HepG2 (cell line): Measurements from ENCODE around the gene HMGN4. TPM values are rescaled to one million over a fixed set of nuclear protein-coding genes. Genes with fewer than 3 reads are reported as not detected.
A peak's percentile ranks its signal among the peaks of the same experiment; 100 is the strongest.

Experiments used
- ATF1 ChIP-seq: IDR thresholded peaks from 2 replicates; pipeline ENCODE4 v1.6.1; 2016; ENCODE audit warnings: mild to moderate bottlenecking, control low read depth
- FOXC1 ChIP-seq: sonication (generic); formaldehyde crosslinking; IDR thresholded peaks from 2 replicates; pipeline ENCODE4 v1.8.0; 2022; ENCODE audit warnings: mild to moderate bottlenecking, missing genetic modification reagents, borderline replicate concordance
- GLI4 ChIP-seq: sonication (generic); formaldehyde crosslinking; IDR thresholded peaks from 2 replicates; pipeline ENCODE4 v1.5.1; 2020; ENCODE audit warnings: missing genetic modification reagents, mild to moderate bottlenecking, moderate library complexity, borderline replicate concordance
- MIXL1 ChIP-seq: IDR thresholded peaks from 2 replicates; pipeline ENCODE4 v1.6.1; 2016
- MXI1 ChIP-seq: IDR thresholded peaks from 3 replicates; pipeline ENCODE4 v1.6.1; 2012; ENCODE audit warnings: low read depth, low read length, inconsistent platforms, borderline replicate concordance
- SRSF4 ChIP-seq: fragments of 200-400 bp; formaldehyde crosslinking; IDR thresholded peaks from one replicate; pipeline ENCODE4 v1.6.1; 2018; ENCODE audit warnings: mild to moderate bottlenecking, low read depth, low read length, moderate library complexity; ENCODE audit not compliant: poor library complexity, severe bottlenecking
- SRY ChIP-seq: sonication (generic); formaldehyde crosslinking; IDR thresholded peaks from 2 replicates; pipeline ENCODE4 v1.8.0; 2022; ENCODE audit warnings: mild to moderate bottlenecking, missing genetic modification reagents
- ZBTB21 ChIP-seq: sonication (generic); formaldehyde crosslinking; IDR thresholded peaks from 2 replicates; pipeline ENCODE4 v1.4.0; 2020; ENCODE audit warnings: missing genetic modification reagents
- ZNF496 ChIP-seq: sonication (generic); formaldehyde crosslinking; IDR thresholded peaks from 2 replicates; pipeline ENCODE4 v1.8.1; 2023; ENCODE audit warnings: mild to moderate bottlenecking, moderate library complexity, missing genetic modification reagents; ENCODE audit not compliant: insufficient replicate concordance
- ZNF543 ChIP-seq: sonication (generic); formaldehyde crosslinking; IDR thresholded peaks from 2 replicates; pipeline ENCODE4 v1.4.0; 2020; ENCODE audit warnings: mild to moderate bottlenecking, missing genetic modification reagents
- ZNF615 ChIP-seq: sonication (generic); formaldehyde crosslinking; IDR thresholded peaks from 2 replicates; pipeline ENCODE4 v1.5.0; 2020; ENCODE audit warnings: mild to moderate bottlenecking, missing genetic modification reagents, borderline replicate concordance
- ZSCAN9 ChIP-seq: IDR thresholded peaks from 2 replicates; pipeline ENCODE4 v1.6.1; 2016; ENCODE audit warnings: borderline replicate concordance
- polyA plus RNA-seq, 8 experiments: library from polyadenylated mRNA; depleted of rRNA in 3 of 8; stranded (reverse) in 7 of 8; unstranded in 1 of 8; fragments of >200 nt; fragmentation: Illumina TruSeq in 4 of 8; extraction: Trizol in 4 of 8; gene quantifications; 2 replicates each; pipeline versions ENCODE4 v1.2.1 to v1.2.3, GENCODE V29; 2011 to 2016; ENCODE audit warnings: low read depth in 4 of 8, missing spikeins in 1 of 8, mixed read lengths in 1 of 8; ENCODE audit not compliant: insufficient read depth in 1 of 8
- total RNA-seq, 5 experiments: library from RNA; depleted of rRNA; stranded (reverse); fragments of >200 nt; fragmentation: Illumina TruSeq; extraction: Trizol; gene quantifications; 2 replicates each; pipeline ENCODE4 v1.2.3, GENCODE V29; 2016; ENCODE audit warnings: low read depth in 1 of 5
- TF ChIP-seq, protein P1 (sequence below): sonication (generic); formaldehyde crosslinking; IDR thresholded peaks from 2 replicates; pipeline ENCODE4 v1.9.0; 2021; ENCODE audit warnings: missing genetic modification reagents, borderline replicate concordance
- TF ChIP-seq, protein P2 (sequence below): fragments of 450-650 bp; IDR thresholded peaks from 2 replicates; pipeline ENCODE4 v1.6.1; 2016
- TF ChIP-seq, protein P3 (sequence below): sonication (generic); formaldehyde crosslinking; IDR thresholded peaks from 2 replicates; pipeline ENCODE4 v1.4.0; 2020; ENCODE audit warnings: missing genetic modification reagents, borderline replicate concordance
- TF ChIP-seq, protein P4 (sequence below): IDR thresholded peaks from 2 replicates; pipeline ENCODE4 v1.6.1; 2016; ENCODE audit warnings: mild to moderate bottlenecking, missing biosample characterization, missing genetic modification reagents
- TF ChIP-seq, protein P5 (sequence below): sonication (generic); formaldehyde crosslinking; IDR thresholded peaks from 2 replicates; pipeline ENCODE4 v1.4.0; 2020; ENCODE audit warnings: mild to moderate bottlenecking, missing genetic modification reagents

HMGN4 gene
- total and polyA plus RNA-seq, 2 of the 13 experiments (the other 11 are each of a cell fraction or from before 2014, with no cell fraction given) = 39.9 to 52.1 TPM

DNA sequence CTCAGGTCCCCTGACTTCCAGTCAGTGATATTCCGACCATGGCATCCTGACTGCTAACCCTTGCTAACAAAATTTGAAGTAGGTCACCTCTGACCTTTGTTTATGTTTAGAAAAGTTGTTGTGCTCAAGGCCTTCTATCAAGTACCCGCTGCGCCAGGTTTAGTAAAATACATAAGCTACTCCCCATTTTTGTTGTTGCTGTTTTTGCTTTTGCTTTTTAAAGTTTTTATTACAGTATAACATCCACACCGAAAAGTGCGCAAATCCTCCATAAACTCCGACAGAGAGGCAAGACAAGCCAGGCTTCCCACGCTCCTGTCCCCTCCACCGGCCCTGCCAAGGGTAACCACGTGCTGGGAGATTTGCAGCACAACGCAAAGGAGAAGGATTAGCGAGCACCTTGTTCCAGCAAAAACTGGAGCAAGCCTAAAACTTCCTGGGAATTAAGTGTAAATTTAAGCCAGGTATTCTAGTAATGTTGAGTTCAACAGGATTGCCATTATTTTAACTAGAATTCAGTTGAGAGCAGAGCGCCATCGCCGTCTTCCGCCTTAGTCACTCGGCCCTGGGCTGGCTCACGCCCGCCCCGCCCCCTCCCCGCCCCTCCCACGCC, 17.8 kb upstream of the HMGN4 start (continued):
- no peak; the same call in 1 of the 2 replicates for TF ChIP-seq ZBTB21 (CRISPR knock-in tag)
- peak; percentile 89 for TF ChIP-seq ZSCAN9 (CRISPR knock-in tag)
- peak; percentile 76; the same call in 1 of the 2 replicates for TF ChIP-seq FOXC1
- TF ChIP-seq MXI1 = peak; percentile 66; the same call in 1 of the 3 replicates
- no peak for TF ChIP-seq ZNF496
- TF ChIP-seq MIXL1 (CRISPR knock-in tag) = no peak
- TF ChIP-seq GLI4 (CRISPR knock-in tag) = peak; percentile 20; the same call in 1 of the 2 replicates
- TF ChIP-seq, protein P1, sequence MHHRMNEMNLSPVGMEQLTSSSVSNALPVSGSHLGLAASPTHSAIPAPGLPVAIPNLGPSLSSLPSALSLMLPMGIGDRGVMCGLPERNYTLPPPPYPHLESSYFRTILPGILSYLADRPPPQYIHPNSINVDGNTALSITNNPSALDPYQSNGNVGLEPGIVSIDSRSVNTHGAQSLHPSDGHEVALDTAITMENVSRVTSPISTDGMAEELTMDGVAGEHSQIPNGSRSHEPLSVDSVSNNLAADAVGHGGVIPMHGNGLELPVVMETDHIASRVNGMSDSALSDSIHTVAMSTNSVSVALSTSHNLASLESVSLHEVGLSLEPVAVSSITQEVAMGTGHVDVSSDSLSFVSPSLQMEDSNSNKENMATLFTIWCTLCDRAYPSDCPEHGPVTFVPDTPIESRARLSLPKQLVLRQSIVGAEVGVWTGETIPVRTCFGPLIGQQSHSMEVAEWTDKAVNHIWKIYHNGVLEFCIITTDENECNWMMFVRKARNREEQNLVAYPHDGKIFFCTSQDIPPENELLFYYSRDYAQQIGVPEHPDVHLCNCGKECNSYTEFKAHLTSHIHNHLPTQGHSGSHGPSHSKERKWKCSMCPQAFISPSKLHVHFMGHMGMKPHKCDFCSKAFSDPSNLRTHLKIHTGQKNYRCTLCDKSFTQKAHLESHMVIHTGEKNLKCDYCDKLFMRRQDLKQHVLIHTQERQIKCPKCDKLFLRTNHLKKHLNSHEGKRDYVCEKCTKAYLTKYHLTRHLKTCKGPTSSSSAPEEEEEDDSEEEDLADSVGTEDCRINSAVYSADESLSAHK (CRISPR knock-in tag) = no peak
- TF ChIP-seq ZNF543 (CRISPR knock-in tag) = no peak
- no peak for TF ChIP-seq SRSF4
- TF ChIP-seq ZNF615 (CRISPR knock-in tag) = no peak
- TF ChIP-seq, protein P2, sequence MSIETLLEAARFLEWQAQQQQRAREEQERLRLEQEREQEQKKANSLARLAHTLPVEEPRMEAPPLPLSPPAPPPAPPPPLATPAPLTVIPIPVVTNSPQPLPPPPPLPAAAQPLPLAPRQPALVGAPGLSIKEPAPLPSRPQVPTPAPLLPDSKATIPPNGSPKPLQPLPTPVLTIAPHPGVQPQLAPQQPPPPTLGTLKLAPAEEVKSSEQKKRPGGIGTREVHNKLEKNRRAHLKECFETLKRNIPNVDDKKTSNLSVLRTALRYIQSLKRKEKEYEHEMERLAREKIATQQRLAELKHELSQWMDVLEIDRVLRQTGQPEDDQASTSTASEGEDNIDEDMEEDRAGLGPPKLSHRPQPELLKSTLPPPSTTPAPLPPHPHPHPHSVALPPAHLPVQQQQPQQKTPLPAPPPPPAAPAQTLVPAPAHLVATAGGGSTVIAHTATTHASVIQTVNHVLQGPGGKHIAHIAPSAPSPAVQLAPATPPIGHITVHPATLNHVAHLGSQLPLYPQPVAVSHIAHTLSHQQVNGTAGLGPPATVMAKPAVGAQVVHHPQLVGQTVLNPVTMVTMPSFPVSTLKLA = peak; percentile 53; the same call in 1 of the 2 replicates
- TF ChIP-seq, protein P3, sequence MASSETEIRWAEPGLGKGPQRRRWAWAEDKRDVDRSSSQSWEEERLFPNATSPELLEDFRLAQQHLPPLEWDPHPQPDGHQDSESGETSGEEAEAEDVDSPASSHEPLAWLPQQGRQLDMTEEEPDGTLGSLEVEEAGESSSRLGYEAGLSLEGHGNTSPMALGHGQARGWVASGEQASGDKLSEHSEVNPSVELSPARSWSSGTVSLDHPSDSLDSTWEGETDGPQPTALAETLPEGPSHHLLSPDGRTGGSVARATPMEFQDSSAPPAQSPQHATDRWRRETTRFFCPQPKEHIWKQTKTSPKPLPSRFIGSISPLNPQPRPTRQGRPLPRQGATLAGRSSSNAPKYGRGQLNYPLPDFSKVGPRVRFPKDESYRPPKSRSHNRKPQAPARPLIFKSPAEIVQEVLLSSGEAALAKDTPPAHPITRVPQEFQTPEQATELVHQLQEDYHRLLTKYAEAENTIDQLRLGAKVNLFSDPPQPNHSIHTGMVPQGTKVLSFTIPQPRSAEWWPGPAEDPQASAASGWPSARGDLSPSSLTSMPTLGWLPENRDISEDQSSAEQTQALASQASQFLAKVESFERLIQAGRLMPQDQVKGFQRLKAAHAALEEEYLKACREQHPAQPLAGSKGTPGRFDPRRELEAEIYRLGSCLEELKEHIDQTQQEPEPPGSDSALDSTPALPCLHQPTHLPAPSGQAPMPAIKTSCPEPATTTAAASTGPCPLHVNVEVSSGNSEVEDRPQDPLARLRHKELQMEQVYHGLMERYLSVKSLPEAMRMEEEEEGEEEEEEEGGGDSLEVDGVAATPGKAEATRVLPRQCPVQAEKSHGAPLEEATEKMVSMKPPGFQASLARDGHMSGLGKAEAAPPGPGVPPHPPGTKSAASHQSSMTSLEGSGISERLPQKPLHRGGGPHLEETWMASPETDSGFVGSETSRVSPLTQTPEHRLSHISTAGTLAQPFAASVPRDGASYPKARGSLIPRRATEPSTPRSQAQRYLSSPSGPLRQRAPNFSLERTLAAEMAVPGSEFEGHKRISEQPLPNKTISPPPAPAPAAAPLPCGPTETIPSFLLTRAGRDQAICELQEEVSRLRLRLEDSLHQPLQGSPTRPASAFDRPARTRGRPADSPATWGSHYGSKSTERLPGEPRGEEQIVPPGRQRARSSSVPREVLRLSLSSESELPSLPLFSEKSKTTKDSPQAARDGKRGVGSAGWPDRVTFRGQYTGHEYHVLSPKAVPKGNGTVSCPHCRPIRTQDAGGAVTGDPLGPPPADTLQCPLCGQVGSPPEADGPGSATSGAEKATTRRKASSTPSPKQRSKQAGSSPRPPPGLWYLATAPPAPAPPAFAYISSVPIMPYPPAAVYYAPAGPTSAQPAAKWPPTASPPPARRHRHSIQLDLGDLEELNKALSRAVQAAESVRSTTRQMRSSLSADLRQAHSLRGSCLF (CRISPR knock-in tag) = no peak
- TF ChIP-seq, protein P4, sequence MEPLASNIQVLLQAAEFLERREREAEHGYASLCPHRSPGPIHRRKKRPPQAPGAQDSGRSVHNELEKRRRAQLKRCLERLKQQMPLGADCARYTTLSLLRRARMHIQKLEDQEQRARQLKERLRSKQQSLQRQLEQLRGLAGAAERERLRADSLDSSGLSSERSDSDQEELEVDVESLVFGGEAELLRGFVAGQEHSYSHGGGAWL (CRISPR knock-in tag) = peak; percentile 91
- no peak for TF ChIP-seq ATF1
- TF ChIP-seq SRY (CRISPR knock-in tag) = 0 out of 2 replicates have a peak, but pooled peaks have one; percentile 65
- TF ChIP-seq, protein P5, sequence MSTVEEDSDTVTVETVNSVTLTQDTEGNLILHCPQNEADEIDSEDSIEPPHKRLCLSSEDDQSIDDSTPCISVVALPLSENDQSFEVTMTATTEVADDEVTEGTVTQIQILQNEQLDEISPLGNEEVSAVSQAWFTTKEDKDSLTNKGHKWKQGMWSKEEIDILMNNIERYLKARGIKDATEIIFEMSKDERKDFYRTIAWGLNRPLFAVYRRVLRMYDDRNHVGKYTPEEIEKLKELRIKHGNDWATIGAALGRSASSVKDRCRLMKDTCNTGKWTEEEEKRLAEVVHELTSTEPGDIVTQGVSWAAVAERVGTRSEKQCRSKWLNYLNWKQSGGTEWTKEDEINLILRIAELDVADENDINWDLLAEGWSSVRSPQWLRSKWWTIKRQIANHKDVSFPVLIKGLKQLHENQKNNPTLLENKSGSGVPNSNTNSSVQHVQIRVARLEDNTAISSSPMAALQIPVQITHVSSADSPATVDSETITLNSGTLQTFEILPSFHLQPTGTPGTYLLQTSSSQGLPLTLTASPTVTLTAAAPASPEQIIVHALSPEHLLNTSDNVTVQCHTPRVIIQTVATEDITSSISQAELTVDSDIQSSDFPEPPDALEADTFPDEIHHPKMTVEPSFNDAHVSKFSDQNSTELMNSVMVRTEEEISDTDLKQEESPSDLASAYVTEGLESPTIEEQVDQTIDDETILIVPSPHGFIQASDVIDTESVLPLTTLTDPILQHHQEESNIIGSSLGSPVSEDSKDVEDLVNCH (CRISPR knock-in tag) = no peak
